SK-MEL-5 (cell line): ENCODE measurements around the gene C1orf21. TPM values are rescaled to one million over a fixed set of nuclear protein-coding genes. Genes with fewer than 3 reads are reported as not detected.

Experiments
- DNase-seq: peaks from one replicate; pipeline ENCODE4 v3.0.0-alpha.2; 2016; ENCODE audit warnings: low read depth, low spot score
- in situ Hi-C: cut with HindIII; loops from 2 replicates; pipeline ENCODE4 v1.10.0; 2016; ENCODE audit warnings: low sequenced_read_pairs, high pct_unique_total_duplicates, low pct_unique_long_range_greater_than_20kb
- total RNA-seq: library from RNA; depleted of rRNA; stranded (reverse); fragments of >200 nt; shearing (Covaris generic); gene quantifications from 2 replicates; pipeline ENCODE4 v1.2.3, GENCODE V29; 2014

The C1orf21 gene
- total RNA-seq, 1 experiment from 2014 or later = 68.2 TPM

DNA sequence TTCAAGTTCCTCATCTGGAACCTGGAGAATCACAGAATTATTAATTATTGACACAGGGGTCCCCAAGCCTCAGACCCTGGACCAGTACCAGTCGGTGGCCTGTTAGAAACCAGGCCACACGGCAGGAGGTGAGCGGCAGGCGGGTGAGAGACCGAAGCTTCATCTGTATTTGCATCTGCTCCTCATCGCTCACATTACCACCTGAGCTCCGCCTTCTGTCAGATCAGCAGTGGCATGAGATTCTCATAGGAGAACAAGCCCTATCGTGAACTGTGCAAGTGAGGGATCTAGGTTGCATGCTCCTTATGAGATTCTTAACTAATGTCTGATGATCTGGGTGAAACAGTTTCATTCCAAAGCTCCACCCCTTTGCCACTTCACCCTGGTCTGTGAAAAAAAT, 125.9 kb downstream of the C1orf21 start:
- in situ Hi-C loops = no loop called here
- DNase-seq = no peak

DNA sequence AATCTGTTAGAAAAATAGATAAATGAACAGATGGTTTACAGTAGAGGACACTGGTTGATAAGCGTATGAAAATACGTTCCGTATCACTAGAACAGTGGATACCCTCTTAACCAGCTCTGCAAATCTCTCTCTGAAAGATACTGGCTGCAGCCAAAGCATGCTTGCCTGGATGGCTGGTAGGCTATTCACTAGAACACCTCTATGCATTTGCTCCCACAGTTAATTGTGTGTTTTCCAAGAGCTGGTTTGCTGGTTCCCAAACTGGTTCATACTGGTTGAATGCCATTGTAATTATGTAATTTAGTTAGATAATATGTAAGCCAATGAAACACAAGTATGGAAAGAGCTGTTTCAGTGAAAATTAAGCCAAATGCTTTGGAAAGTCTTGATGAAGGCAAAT, 126.6 kb downstream of the C1orf21 start:
- no peak for DNase-seq
- in situ Hi-C loops = no loop called here

GRCh38 chr1:184513966-184514365, 127.1 kb downstream of the C1orf21 start:
- in situ Hi-C loops = no loop called here
- DNase-seq = no peak

DNA sequence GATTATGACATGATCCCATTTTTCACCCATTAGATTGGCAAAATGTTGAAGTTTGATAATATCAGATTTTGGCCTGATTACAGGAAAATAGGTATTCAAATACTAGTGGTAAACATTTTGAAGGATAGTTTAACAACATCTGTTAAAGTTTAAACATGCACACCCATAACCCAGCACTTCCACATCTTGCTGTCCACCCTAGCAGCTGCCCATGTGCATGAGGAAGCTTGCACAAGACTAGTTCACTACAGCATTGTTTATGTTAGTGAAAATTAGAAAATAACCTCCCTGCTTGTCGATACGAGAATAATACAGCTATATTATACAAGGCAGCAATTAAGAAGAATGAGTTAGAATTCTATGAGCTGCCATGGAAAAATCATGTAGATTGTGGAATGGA, 127.6 kb downstream of the C1orf21 start:
- in situ Hi-C loops = no loop called here
- no peak for DNase-seq

DNA sequence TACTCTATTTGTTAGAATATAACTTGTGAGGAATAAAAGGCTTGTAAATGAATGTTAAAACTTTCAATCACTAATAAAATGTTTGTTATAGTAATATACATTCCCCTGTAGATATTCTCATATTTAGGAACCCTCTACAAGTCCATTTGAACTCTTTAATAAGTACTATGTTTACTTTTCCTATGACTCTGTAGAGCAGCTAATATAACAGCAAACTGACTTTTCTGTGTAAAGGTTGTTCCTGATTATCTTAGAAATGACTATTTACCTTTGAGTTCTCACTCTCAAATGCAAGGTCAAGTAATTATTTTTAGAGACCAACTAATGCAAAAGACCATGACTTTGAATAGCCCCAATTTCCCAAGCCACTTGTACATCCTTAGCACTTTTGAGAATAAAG, 130.3 kb downstream of the C1orf21 start:
- in situ Hi-C loops = no loop called here
- no peak for DNase-seq

DNA sequence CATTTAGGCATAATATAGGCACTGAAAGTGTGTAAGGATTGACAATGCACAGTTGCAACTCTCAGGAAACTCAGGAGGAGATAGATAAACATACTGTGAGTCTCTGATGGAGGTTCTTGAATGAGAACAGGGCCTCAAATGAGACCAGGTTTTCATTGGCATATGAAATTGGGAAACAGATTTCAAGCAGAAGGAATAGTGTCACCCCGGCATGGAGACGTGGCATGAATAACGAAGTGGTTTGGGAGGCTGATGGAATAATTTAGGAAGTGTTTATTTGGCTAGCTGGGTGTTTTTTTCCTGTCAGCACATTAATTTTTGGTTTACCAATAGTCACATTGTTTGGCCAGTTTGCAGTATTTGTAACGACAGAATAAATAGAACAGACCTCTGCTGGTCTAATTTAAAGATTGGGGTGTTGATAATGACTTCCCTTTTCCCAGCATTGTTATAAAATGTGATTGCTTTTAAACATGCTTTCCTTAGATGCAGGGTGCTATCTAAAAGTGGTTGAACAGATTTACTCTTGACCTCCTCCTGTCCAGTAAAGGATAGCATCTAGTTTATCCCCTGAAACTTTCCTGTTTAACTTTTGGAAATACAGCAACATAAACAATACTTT, 132.0 kb downstream of the C1orf21 start:
- in situ Hi-C loops = no loop called here
- no peak for DNase-seq

- DNase-seq = peak; percentile 21
- in situ Hi-C loops = no loop called here
Observed at GRCh38 chr1:184520336-184520735, 133.5 kb downstream of the C1orf21 start.

GRCh38 chr1:184524248-184524647, 137.4 kb downstream of the C1orf21 start:
- in situ Hi-C loops = no loop called here
- no peak for DNase-seq

GRCh38 chr1:184527402-184527801, 140.6 kb downstream of the C1orf21 start:
- in situ Hi-C loops = no loop called here
- no peak for DNase-seq

DNA sequence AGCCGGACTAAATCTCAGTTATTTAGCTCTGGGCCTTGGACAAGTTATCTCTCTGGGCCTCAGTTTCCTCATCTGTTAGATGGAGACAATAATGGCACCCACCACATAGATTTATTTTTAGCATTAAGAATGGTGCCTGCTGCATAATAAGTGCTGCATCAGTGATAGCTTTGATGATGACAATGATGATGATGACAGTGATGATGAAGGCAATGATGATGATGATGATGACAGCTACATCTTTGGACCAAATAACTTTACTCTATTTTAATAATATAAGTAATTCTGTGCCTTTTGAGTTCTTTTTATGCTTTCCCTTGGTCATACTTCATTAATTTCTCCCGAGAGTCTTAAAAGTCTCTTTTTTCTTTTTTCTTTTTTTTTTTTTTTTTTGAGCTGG, 143.4 kb downstream of the C1orf21 start:
- no peak for DNase-seq
- in situ Hi-C loops = no loop called here

DNA sequence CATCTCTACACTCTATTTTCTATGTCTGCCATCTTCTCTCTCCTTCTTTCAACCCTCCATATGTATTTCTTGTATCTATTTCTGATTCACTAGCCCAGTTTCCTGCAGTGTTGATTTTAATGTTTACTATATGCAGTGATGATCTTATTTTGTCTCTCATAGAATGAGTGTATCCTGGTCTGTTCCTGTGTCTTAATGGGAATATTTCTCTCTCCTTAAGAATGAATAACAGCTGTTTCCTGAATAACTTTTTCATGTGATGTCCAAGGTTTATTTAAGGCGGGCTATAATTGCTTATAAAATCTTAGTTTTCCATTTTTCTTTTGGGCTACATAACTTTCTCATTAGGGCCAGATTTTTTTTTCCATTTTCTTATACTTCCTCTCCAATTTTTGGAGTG, 144.5 kb downstream of the C1orf21 start:
- in situ Hi-C loops = no loop called here
- no peak for DNase-seq

DNA sequence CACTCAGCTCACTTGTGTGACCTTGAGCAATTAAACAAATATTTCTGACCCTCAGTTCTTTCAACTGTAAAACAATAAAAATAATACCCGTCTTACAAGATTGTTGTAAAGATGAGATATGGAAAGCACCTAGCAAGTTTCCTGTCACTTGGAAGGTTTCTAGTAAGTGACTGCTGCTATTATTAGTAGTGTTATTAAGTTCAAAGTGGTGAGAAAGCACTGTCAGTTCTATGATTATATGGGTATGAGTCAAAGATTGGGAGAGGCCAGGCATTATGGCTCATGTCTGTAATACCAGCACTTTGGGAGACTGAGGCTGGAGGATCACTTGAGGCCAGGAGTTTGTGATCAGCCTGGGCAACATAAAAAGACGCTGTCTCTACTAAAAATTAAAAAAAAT, 145.4 kb downstream of the C1orf21 start:
- DNase-seq = no peak
- in situ Hi-C loops = no loop called here

- in situ Hi-C loops = no loop called here
- no peak for DNase-seq
Observed at GRCh38 chr1:184533049-184533448, 146.2 kb downstream of the C1orf21 start.

- in situ Hi-C loops = no loop called here
- peak; percentile 70 for DNase-seq
Observed at GRCh38 chr1:184533915-184534314, 147.1 kb downstream of the C1orf21 start.

GRCh38 chr1:184534690-184535089, 147.9 kb downstream of the C1orf21 start:
- no peak for DNase-seq
- in situ Hi-C loops = no loop called here

DNA sequence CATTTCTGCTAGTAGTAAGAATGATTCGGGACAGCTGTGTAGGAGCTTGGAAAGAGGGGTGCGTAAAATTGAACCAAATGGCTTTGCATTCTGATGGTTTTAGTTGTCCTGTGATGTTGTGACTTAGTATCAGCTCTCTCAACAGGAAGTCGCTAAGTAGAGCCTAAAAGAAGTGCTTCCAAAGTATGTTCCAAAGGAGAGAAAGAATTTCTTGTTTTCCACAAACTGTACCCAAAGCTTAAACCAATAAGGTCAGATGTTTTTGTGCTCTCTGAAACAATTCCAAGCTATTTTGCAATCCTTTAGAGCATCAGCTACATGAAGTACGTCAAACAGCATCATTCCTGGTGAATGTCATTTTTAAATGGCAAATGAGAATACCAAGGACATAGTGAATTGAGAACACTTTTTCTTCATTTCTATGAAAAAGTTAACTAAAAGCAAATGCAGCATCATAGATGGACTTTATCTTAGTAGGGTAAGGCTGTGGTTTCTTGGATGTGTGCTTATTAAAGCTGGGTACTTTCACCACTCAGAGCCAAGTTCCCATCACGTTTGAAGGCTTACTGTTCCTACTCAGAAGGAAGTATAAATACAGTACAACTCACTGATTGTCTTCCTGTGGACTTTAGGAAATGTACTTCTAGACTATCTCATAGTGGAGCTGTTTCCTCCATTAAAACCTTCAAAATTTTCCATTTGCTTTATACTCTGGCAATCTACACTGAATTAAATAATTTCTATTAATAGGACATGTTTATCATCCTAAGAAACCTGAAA, 148.6 kb downstream of the C1orf21 start:
- in situ Hi-C loops = no loop called here
- no peak for DNase-seq

- in situ Hi-C loops = no loop called here
- DNase-seq = no peak
Observed at GRCh38 chr1:184536246-184536985, 149.6 kb downstream of the C1orf21 start.

GRCh38 chr1:184539580-184539979, 152.8 kb downstream of the C1orf21 start:
- no peak for DNase-seq
- in situ Hi-C loops = no loop called here
